ENCODE data around the gene LPP. TPM values are rescaled to one million over a fixed set of nuclear protein-coding genes. Genes with fewer than 3 reads are reported as not detected.

Gene LPP
- total and polyA plus RNA-seq, 9 donors = 15.9 to 280 (median 134) TPM

DNA sequence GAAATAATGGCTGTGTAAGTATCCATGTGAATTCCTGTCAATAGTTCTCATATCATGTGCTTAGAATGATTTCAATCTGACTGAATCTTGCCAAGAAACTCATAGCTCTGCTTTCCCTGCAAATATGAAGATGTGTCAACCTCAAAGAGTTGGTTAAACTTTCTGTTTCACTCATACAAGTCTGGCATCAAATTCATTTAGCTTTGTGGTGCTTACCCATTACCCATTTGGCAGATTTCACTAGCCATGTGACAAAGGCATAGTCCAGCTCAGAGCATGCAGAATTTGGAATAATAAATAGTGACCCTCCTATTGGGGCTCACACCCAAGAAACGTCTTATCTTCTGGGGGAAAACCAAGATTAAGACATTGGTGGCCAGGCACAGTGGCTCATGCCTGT lies 761.2 kb downstream of the LPP start:
- no peak for TF ChIP-seq EP300 (IDR thresholded peaks at IDR 0.05)
- TF ChIP-seq, protein P1, sequence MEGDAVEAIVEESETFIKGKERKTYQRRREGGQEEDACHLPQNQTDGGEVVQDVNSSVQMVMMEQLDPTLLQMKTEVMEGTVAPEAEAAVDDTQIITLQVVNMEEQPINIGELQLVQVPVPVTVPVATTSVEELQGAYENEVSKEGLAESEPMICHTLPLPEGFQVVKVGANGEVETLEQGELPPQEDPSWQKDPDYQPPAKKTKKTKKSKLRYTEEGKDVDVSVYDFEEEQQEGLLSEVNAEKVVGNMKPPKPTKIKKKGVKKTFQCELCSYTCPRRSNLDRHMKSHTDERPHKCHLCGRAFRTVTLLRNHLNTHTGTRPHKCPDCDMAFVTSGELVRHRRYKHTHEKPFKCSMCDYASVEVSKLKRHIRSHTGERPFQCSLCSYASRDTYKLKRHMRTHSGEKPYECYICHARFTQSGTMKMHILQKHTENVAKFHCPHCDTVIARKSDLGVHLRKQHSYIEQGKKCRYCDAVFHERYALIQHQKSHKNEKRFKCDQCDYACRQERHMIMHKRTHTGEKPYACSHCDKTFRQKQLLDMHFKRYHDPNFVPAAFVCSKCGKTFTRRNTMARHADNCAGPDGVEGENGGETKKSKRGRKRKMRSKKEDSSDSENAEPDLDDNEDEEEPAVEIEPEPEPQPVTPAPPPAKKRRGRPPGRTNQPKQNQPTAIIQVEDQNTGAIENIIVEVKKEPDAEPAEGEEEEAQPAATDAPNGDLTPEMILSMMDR (IDR thresholded peaks at IDR 0.05) = no peak
- no peak for TF ChIP-seq POLR2A (IDR thresholded peaks at IDR 0.05)
- peaks cover 5% of the 10 kb centered on the region for H3K4me1 ChIP-seq (ENCODE audit: insufficient read depth)
- intact Hi-C loops (cut with DNase I) = no loop called here
- no peaks in the 10 kb centered on the region for H3K9me3 ChIP-seq
- WGBS, 3 donors = 48 to 59% (median 50%) methylated on average over 1 of the region's 1 CpG
- H3K4me3 ChIP-seq = no peak overlapping the region
- H3K27me3 ChIP-seq = no peaks in the 10 kb centered on the region
- no peak for DNase-seq
- H3K27ac ChIP-seq = no peak overlapping the region
- H3K36me3 ChIP-seq = no peaks in the 10 kb centered on the region

DNA sequence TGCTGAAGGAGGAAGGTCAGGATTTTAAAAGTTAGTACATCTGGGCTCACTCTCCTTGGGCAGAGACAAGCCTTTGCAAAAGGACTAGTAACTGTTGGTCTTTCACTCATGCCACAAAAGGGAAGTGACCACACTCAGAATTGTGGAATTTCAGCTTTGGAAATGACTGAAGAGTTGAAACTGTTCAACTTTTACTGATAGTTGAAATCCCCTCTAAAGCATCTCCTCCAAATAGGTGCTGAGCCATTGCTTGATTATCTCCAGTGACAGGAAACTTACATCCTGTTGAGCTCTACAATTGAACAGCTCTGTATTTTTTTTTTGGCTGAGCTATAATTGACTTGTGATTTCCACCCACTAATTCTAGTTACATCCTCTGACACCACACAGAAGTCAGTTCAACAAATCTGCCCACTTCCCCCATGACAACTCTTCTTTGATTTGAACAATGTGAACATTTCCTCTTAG lies 763.0 kb downstream of the LPP start:
- H3K36me3 ChIP-seq = no peaks in the 10 kb centered on the region
- TF ChIP-seq POLR2A (IDR thresholded peaks at IDR 0.05) = no peak
- no peak for TF ChIP-seq EP300 (IDR thresholded peaks at IDR 0.05)
- TF ChIP-seq, protein P1 (IDR thresholded peaks at IDR 0.05) = no peak
- H3K4me3 ChIP-seq = no peak overlapping the region
- H3K27ac ChIP-seq = no peak overlapping the region
- intact Hi-C loops (cut with DNase I) = no loop called here
- no peaks in the 10 kb centered on the region for H3K27me3 ChIP-seq
- DNase-seq = no peak
- H3K4me1 ChIP-seq (ENCODE audit: insufficient read depth) = no peaks in the 10 kb centered on the region
- H3K9me3 ChIP-seq = no peaks in the 10 kb centered on the region

DNA sequence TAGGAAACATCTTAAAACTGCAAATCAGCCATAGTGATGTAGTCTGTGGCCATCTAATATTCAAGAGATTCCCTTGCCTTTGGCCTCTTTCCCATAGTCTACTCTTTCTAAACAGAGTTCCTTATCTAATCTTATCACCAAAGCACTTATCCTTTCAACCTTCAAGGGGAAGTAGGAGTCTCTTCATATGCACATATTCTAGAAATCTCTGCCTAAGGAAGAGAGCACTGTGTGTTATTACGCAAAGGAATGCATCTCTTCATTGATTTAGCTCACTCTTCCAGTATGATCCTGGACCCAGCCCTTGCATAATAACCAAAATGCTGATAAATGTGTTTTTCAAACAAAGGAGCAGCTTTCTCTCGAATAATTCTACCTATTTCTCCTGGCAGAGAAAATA lies 764.1 kb downstream of the LPP start:
- Histone ChIP-seq H3K27ac (no peak overlapping the region), H3K27me3 (no peaks in the 10 kb centered on the region), H3K36me3 (no peaks in the 10 kb centered on the region), H3K9me3 (no peaks in the 10 kb centered on the region), H3K4me3 (no peak overlapping the region), H3K4me1 (ENCODE audit: insufficient read depth) (no peaks in the 10 kb centered on the region)
- intact Hi-C loops (cut with DNase I) = no loop called here
- 71 to 83% (median 73%) methylated on average over 2 of the region's 2 CpGs for WGBS, 3 donors
- TF ChIP-seq POLR2A (IDR thresholded peaks at IDR 0.05) = no peak
- TF ChIP-seq, protein P1 (IDR thresholded peaks at IDR 0.05) = no peak
- TF ChIP-seq EP300 (IDR thresholded peaks at IDR 0.05) = no peak
- DNase-seq = no peak

DNA sequence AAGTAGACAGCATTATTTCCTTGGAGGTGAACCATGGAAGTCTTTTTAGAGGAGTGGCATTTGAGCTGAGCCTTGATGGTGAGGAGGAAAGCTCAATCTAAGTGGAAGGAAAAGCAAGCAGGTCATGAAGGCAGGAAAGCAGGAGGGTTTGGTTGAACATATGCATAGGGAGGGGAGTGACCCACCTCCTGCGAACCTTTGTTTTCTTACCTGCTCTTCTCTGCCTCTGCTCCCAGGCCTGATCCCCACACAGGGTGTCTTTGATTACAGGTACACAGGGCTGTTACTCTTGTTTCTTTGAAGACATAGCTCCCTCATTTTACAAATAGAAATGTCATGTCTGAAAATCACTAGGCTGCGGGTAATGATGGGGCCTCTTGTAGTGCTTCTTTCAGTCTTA lies 769.7 kb downstream of the LPP start:
- H3K4me1 ChIP-seq (ENCODE audit: insufficient read depth) = no peaks in the 10 kb centered on the region
- no peaks in the 10 kb centered on the region for H3K27me3 ChIP-seq
- no peak for DNase-seq
- no peaks in the 10 kb centered on the region for H3K36me3 ChIP-seq
- 96 to 98% (median 96%) methylated on average over 2 of the region's 2 CpGs for WGBS, 3 donors
- H3K27ac ChIP-seq = no peak overlapping the region
- H3K9me3 ChIP-seq = no peaks in the 10 kb centered on the region
- intact Hi-C loops (cut with DNase I) = no loop called here
- H3K4me3 ChIP-seq = no peak overlapping the region
- TF ChIP-seq EP300 (IDR thresholded peaks at IDR 0.05) = no peak
- no peak for TF ChIP-seq POLR2A (IDR thresholded peaks at IDR 0.05)
- TF ChIP-seq, protein P1 (IDR thresholded peaks at IDR 0.05) = no peak

DNA sequence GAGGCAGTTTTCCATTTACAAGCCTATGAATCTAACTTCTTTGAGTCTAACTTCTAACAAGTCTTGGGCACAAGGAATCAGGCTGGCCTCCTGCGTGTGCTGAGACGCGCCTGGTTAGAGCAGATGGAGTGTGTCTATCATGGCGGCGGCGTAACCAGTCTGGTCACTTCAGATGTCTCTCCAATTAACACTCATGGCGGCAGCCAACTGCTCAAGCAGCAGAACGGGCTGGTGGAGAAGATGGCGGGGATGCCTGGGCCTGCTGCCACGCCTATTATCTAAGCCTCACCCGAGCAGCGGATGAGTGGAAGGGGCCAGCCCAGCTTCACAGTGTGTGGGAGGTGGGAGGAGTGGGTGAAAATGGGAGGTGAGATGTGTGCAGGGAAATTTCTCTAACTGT lies 771.4 kb downstream of the LPP start:
- Histone ChIP-seq H3K27me3 (no peaks in the 10 kb centered on the region), H3K27ac (no peak overlapping the region), H3K9me3 (no peaks in the 10 kb centered on the region), H3K4me1 (ENCODE audit: insufficient read depth) (no peaks in the 10 kb centered on the region), H3K4me3 (no peak overlapping the region), H3K36me3 (no peaks in the 10 kb centered on the region)
- intact Hi-C loops (cut with DNase I) = no loop called here
- no peak for TF ChIP-seq POLR2A (IDR thresholded peaks at IDR 0.05)
- TF ChIP-seq, protein P1 (IDR thresholded peaks at IDR 0.05) = no peak
- TF ChIP-seq EP300 (IDR thresholded peaks at IDR 0.05) = no peak
- no peak for DNase-seq
- WGBS, 3 donors = 97 to 98% (median 98%) methylated on average over 12 of the region's 12 CpGs

All from ovary (tissue), 9 donors.